Measurements from ENCODE around the gene ADAMTS20. TPM values are rescaled to one million over a fixed set of nuclear protein-coding genes. Genes with fewer than 3 reads are reported as not detected.

ADAMTS20 gene
- total RNA-seq, 1 experiment from 2014 or later, result 1.6 TPM

- no peaks in the 10 kb centered on the region for H3K9me3 ChIP-seq (ENCODE audit: low read length)
- CTCF ChIA-PET, result no interaction called here
- peaks cover 49% of the 10 kb centered on the region for H3K27me3 ChIP-seq (ENCODE audit: low read length)
- H3K4me1 ChIP-seq (ENCODE audit: insufficient read depth, low read length), result no peaks in the 10 kb centered on the region
- no peak for TF ChIP-seq CTCF (conservative IDR thresholded peaks at IDR 0.05; ENCODE audit: low read depth, low read length)
- TF ChIP-seq EZH2 (IDR thresholded peaks at IDR 0.05; ENCODE audit: low read length, unreplicated experiment), result no peak
- no peak for TF ChIP-seq EZH2phosphoT487 (IDR thresholded peaks at IDR 0.05; ENCODE audit: borderline replicate concordance, low read length)
- no peak overlapping the region for H3K4me2 ChIP-seq (ENCODE audit: low read length)
- no peak overlapping the region for H3K9ac ChIP-seq (ENCODE audit: low read length)
- no peak overlapping the region for H2AFZ ChIP-seq (ENCODE audit: low read length)
- ATAC-seq, result no peak
- BruUV-seq (replicated peaks), result no TSS peak
- no peaks in the 10 kb centered on the region for H4K20me1 ChIP-seq (ENCODE audit: low read length)
- no peaks in the 10 kb centered on the region for H3K36me3 ChIP-seq (ENCODE audit: low read depth, low read length)
- no peaks in the 10 kb centered on the region for H3F3A ChIP-seq (ENCODE audit: low read length, unreplicated experiment)
- no peak overlapping the region for H3K27ac ChIP-seq (ENCODE audit: low read length)
- no peak overlapping the region for H3K4me3 ChIP-seq (ENCODE audit: low read length)
- DNase-seq, result no peak
- H3K9me2 ChIP-seq (replicated peaks; ENCODE audit: low read length), result no peaks in the 10 kb centered on the region
- H3K79me2 ChIP-seq (ENCODE audit: low read length), result no peaks in the 10 kb centered on the region
- intact Hi-C loops (cut with micrococcal nuclease), result no loop called here
- POLR2A ChIA-PET (ENCODE audit: unreplicated experiment), result no interaction called here
Observed at GRCh38 chr12:43585676-43586075, 33.7 kb upstream of the ADAMTS20 start.

GRCh38 chr12:43580601-43581000, 28.6 kb upstream of the ADAMTS20 start:
- Histone ChIP-seq H3K79me2 (ENCODE audit: low read length) (no peaks in the 10 kb centered on the region), H3K27ac (ENCODE audit: low read length) (no peak overlapping the region), H3K36me3 (ENCODE audit: low read depth, low read length) (no peaks in the 10 kb centered on the region), H3K9ac (ENCODE audit: low read length) (no peak overlapping the region), H3F3A (ENCODE audit: low read length, unreplicated experiment) (no peaks in the 10 kb centered on the region), H3K27me3 (ENCODE audit: low read length) (peaks cover 65% of the 10 kb centered on the region), H3K4me1 (ENCODE audit: insufficient read depth, low read length) (no peaks in the 10 kb centered on the region), H4K20me1 (ENCODE audit: low read length) (no peaks in the 10 kb centered on the region), H2AFZ (ENCODE audit: low read length) (no peak overlapping the region), H3K9me3 (ENCODE audit: low read length) (no peaks in the 10 kb centered on the region), H3K9me2 (replicated peaks; ENCODE audit: low read length) (no peaks in the 10 kb centered on the region), H3K4me2 (ENCODE audit: low read length) (no peak overlapping the region), H3K4me3 (ENCODE audit: low read length) (no peak overlapping the region)
- DNase-seq, result no peak
- no TSS peak for BruUV-seq (replicated peaks)
- TF ChIP-seq EZH2 (IDR thresholded peaks at IDR 0.05; ENCODE audit: low read length, unreplicated experiment), result no peak
- TF ChIP-seq EZH2phosphoT487 (IDR thresholded peaks at IDR 0.05; ENCODE audit: borderline replicate concordance, low read length), result no peak
- no peak for TF ChIP-seq CTCF (conservative IDR thresholded peaks at IDR 0.05; ENCODE audit: low read depth, low read length)
- intact Hi-C loops (cut with micrococcal nuclease), result no loop called here
- no peak for ATAC-seq
- CTCF ChIA-PET, result no interaction called here
- POLR2A ChIA-PET (ENCODE audit: unreplicated experiment), result no interaction called here

GRCh38 chr12:43579206-43579605, 27.2 kb upstream of the ADAMTS20 start:
- H3F3A ChIP-seq (ENCODE audit: low read length, unreplicated experiment), result no peaks in the 10 kb centered on the region
- no peak for ATAC-seq
- BruUV-seq (replicated peaks), result no TSS peak
- CTCF ChIA-PET, result no interaction called here
- no peaks in the 10 kb centered on the region for H4K20me1 ChIP-seq (ENCODE audit: low read length)
- no peak overlapping the region for H3K9ac ChIP-seq (ENCODE audit: low read length)
- no peaks in the 10 kb centered on the region for H3K79me2 ChIP-seq (ENCODE audit: low read length)
- intact Hi-C loops (cut with micrococcal nuclease), result no loop called here
- H3K36me3 ChIP-seq (ENCODE audit: low read depth, low read length), result no peaks in the 10 kb centered on the region
- POLR2A ChIA-PET (ENCODE audit: unreplicated experiment), result no interaction called here
- no peak overlapping the region for H3K27ac ChIP-seq (ENCODE audit: low read length)
- H3K4me2 ChIP-seq (ENCODE audit: low read length), result no peak overlapping the region
- no peak for TF ChIP-seq CTCF (conservative IDR thresholded peaks at IDR 0.05; ENCODE audit: low read depth, low read length)
- no peak for TF ChIP-seq EZH2phosphoT487 (IDR thresholded peaks at IDR 0.05; ENCODE audit: borderline replicate concordance, low read length)
- TF ChIP-seq EZH2 (IDR thresholded peaks at IDR 0.05; ENCODE audit: low read length, unreplicated experiment), result no peak
- no peaks in the 10 kb centered on the region for H3K4me1 ChIP-seq (ENCODE audit: insufficient read depth, low read length)
- H3K9me2 ChIP-seq (replicated peaks; ENCODE audit: low read length), result no peaks in the 10 kb centered on the region
- no peak overlapping the region for H3K4me3 ChIP-seq (ENCODE audit: low read length)
- H3K27me3 ChIP-seq (ENCODE audit: low read length), result peaks cover 65% of the 10 kb centered on the region
- H2AFZ ChIP-seq (ENCODE audit: low read length), result no peak overlapping the region
- DNase-seq, result no peak
- H3K9me3 ChIP-seq (ENCODE audit: low read length), result no peaks in the 10 kb centered on the region

All from PC-3 (cell line).